ENCODE data around the gene BAZ1A.
A peak's percentile ranks its signal among the peaks of the same experiment; 100 is the strongest.

Gene BAZ1A

GRCh38 chr14:34875031-34875922 is at the start of gene BAZ1A:
Gene BAZ1A, minus strand, starts transcription at chr14:34875360. Its CDS starts 756 bp downstream, at chr14:34874604.
- H3K4me3 ChIP-seq (ENCODE audit: low read length): peak within 1 kb of the TSS; percentile 80
- no peak for TF ChIP-seq CTCF (conservative IDR thresholded peaks at IDR 0.05; ENCODE audit: low read depth, low read length)
- no peak for DNase-seq (ENCODE audit: low read depth)

GRCh38 chr14:34920339-34920738 is 45.2 kb upstream of the BAZ1A start:
- no peak for DNase-seq (ENCODE audit: low read depth)

GRCh38 chr14:34913619-34914018 is 38.5 kb upstream of the BAZ1A start:
- H3K4me3 ChIP-seq (ENCODE audit: low read length): no peak overlapping the region
- no peak for TF ChIP-seq CTCF (conservative IDR thresholded peaks at IDR 0.05; ENCODE audit: low read depth, low read length)
- DNase-seq (ENCODE audit: low read depth): no peak

More at GRCh38 chr14:34920339-34920738, 45.2 kb upstream of the BAZ1A start:
- no peak overlapping the region for H3K4me3 ChIP-seq (ENCODE audit: low read length)
- no peak for TF ChIP-seq CTCF (conservative IDR thresholded peaks at IDR 0.05; ENCODE audit: low read depth, low read length)

GRCh38 chr14:34912966-34913365 is 37.8 kb upstream of the BAZ1A start:
- no peak overlapping the region for H3K4me3 ChIP-seq (ENCODE audit: low read length)
- TF ChIP-seq CTCF (conservative IDR thresholded peaks at IDR 0.05; ENCODE audit: low read depth, low read length): no peak
- no peak for DNase-seq (ENCODE audit: low read depth)

- no peak for TF ChIP-seq CTCF (conservative IDR thresholded peaks at IDR 0.05; ENCODE audit: low read depth, low read length)
- H3K4me3 ChIP-seq (ENCODE audit: low read length): no peak overlapping the region
- no peak for DNase-seq (ENCODE audit: low read depth)
These were observed 37.0 kb upstream of the BAZ1A start for GRCh38 chr14:34912182-34912581.

- no peak for DNase-seq (ENCODE audit: low read depth)
- H3K4me3 ChIP-seq (ENCODE audit: low read length): no peak overlapping the region
- TF ChIP-seq CTCF (conservative IDR thresholded peaks at IDR 0.05; ENCODE audit: low read depth, low read length): no peak
These were observed 36.3 kb upstream of the BAZ1A start for GRCh38 chr14:34911209-34912150.
